K562 (cell line): ENCODE results near the gene AIMP2. TPM values are rescaled to one million over a fixed set of nuclear protein-coding genes. Genes with fewer than 3 reads are reported as not detected.

Experiments
- ASH1L ChIP-seq: fragments of 450-650 bp; IDR thresholded peaks from 2 replicates; pipeline ENCODE4 v1.6.1; 2018; ENCODE audit warnings: borderline replicate concordance, mild to moderate bottlenecking, low read depth; ENCODE audit not compliant: partially characterized antibody
- ATF1 ChIP-seq, 2 experiments: fragments of 450-650 bp in 1 of 2; IDR thresholded peaks; 2 replicates each; pipeline ENCODE4 v1.6.1; 2016; ENCODE audit warnings: missing compliant biosample characterization in 1 of 2, missing genetic modification characterization in 1 of 2
- BHLHE40 ChIP-seq: IDR thresholded peaks from 2 replicates; pipeline ENCODE4 v1.6.1; 2011; ENCODE audit warnings: low read length, improper control_type of control experiment
- CBFA2T3 ChIP-seq: fragments of 450-650 bp; IDR thresholded peaks from 2 replicates; pipeline ENCODE4 v1.6.1; 2017
- ELF4 ChIP-seq: fragments of 450-650 bp; formaldehyde crosslinking; IDR thresholded peaks from 2 replicates; pipeline ENCODE4 v1.4.0; 2022; ENCODE audit warnings: missing genetic modification characterization
- HDAC2 ChIP-seq: fragments of 450-650 bp; IDR thresholded peaks from 2 replicates; pipeline ENCODE4 v1.6.1; 2016; ENCODE audit warnings: mild to moderate bottlenecking
- KAT8 ChIP-seq: fragments of 450-650 bp; IDR thresholded peaks from 2 replicates; pipeline ENCODE4 v1.6.1; 2016; ENCODE audit warnings: low read depth, mild to moderate bottlenecking
- MTF1 ChIP-seq: fragments of 250-450 bp; sonication (Bioruptor Pico); IDR thresholded peaks from 2 replicates; pipeline ENCODE4 v1.9.0; 2021; ENCODE audit warnings: moderate library complexity, mild to moderate bottlenecking, inconsistent platforms, borderline replicate concordance
- MYC ChIP-seq, 2 experiments: fragments of 250-450 bp in 1 of 2; sonication (Bioruptor Pico) in 1 of 2; IDR thresholded peaks; 2 replicates each; pipeline versions ENCODE4 v1.5.1 to v1.6.1; 2012 to 2021; ENCODE audit warnings: low read depth in 2 of 2, borderline replicate concordance in 1 of 2, improper control_type of control experiment in 1 of 2, low read length in 1 of 2, mild to moderate bottlenecking in 1 of 2, moderate library complexity in 1 of 2
- NUFIP1 ChIP-seq: fragments of 450-650 bp; IDR thresholded peaks from 2 replicates; pipeline ENCODE4 v1.6.1; 2018; ENCODE audit not compliant: partially characterized antibody
- RFX5 ChIP-seq: IDR thresholded peaks from 2 replicates; pipeline ENCODE4 v1.6.1; 2011; ENCODE audit warnings: low read depth, mild to moderate bottlenecking, improper control_type of control experiment, low read length
- SAP30 ChIP-seq: fragments of 200-600 bp; sonication (generic); IDR thresholded peaks from 2 replicates; pipeline ENCODE4 v1.6.1; 2012; ENCODE audit warnings: borderline replicate concordance, low read depth, mild to moderate bottlenecking, moderate library complexity, low read length, control low read depth, inconsistent platforms; ENCODE audit not compliant: insufficient read depth, poor library complexity, severe bottlenecking
- SOX6 ChIP-seq: fragments of 450-650 bp; IDR thresholded peaks from 2 replicates; pipeline ENCODE4 v1.6.1; 2014; ENCODE audit warnings: mild to moderate bottlenecking
- STAT5B ChIP-seq: fragments of 250-450 bp; sonication (Bioruptor Pico); IDR thresholded peaks from 2 replicates; pipeline ENCODE4 v1.8.0; 2021; ENCODE audit warnings: mild to moderate bottlenecking, inconsistent platforms
- TAF15 ChIP-seq: fragments of 200-400 bp; formaldehyde crosslinking; IDR thresholded peaks from 2 replicates; pipeline ENCODE4 v1.6.1; 2017; ENCODE audit warnings: mild to moderate bottlenecking, low read depth, low read length, moderate library complexity
- TAF9B ChIP-seq: fragments of 450-650 bp; IDR thresholded peaks from 2 replicates; pipeline ENCODE4 v1.6.1; 2018; ENCODE audit warnings: mild to moderate bottlenecking; ENCODE audit not compliant: partially characterized antibody
- XRCC5 ChIP-seq: fragments of 200-400 bp; formaldehyde crosslinking; IDR thresholded peaks from 2 replicates; pipeline ENCODE4 v1.6.1; 2017; ENCODE audit warnings: low read depth, mild to moderate bottlenecking, low read length
- ZNF143 ChIP-seq: sonication (generic); formaldehyde crosslinking; IDR thresholded peaks from 2 replicates; pipeline ENCODE4 v1.9.0; 2022; ENCODE audit warnings: mild to moderate bottlenecking, missing genetic modification reagents
- ZNF165 ChIP-seq: fragments of 250-450 bp; sonication (Bioruptor Pico); IDR thresholded peaks from 2 replicates; pipeline ENCODE4 v1.4.0; 2020; ENCODE audit warnings: borderline replicate concordance
- ZNF79 ChIP-seq: fragments of 250-450 bp; sonication (Bioruptor Pico); IDR thresholded peaks from 2 replicates; pipeline ENCODE4 v1.4.0; 2020; ENCODE audit warnings: low read depth, mild to moderate bottlenecking, moderate library complexity
- polyA plus RNA-seq, 8 experiments: library from polyadenylated mRNA; depleted of rRNA in 4 of 8; stranded (reverse) in 5 of 8; unstranded in 3 of 8; fragments of >200 nt; fragmentation: Nextera tagmentation in 2 of 8; fragmentation: Illumina TruSeq in 1 of 8; extraction: Ambion mirVana in 2 of 8; extraction: Trizol in 1 of 8; gene quantifications; 2 replicates each; pipeline versions ENCODE4 v1.2.1 to v1.2.3, GENCODE V29; 2011 to 2014; ENCODE audit warnings: inconsistent platforms in 1 of 8, missing spikeins in 1 of 8
- total RNA-seq, 7 experiments: library from RNA; depleted of rRNA in 6 of 7; stranded (reverse); fragments of >200 nt in 6 of 7; fragmentation: Illumina TruSeq in 2 of 7; extraction: Trizol in 2 of 7; gene quantifications; 2 replicates each; pipeline versions ENCODE4 v1.2.1 to v1.2.3, GENCODE V29; 2011 to 2021; ENCODE audit warnings: low replicate concordance in 1 of 7
- TF ChIP-seq, protein P1 (sequence below), 2 experiments: fragments of 450-650 bp; IDR thresholded peaks; 2 replicates each; pipeline ENCODE4 v1.6.1; 2016
- TF ChIP-seq, protein P2 (sequence below), 2 experiments: IDR thresholded peaks; 2 replicates each; pipeline ENCODE4 v1.6.1; 2011; ENCODE audit warnings: borderline replicate concordance in 1 of 2, control low read depth in 1 of 2, low read depth in 1 of 2, low read length in 1 of 2, mild to moderate bottlenecking in 1 of 2, mixed read lengths in 1 of 2, moderate library complexity in 1 of 2; ENCODE audit not compliant: insufficient read depth in 1 of 2, insufficient read length in 1 of 2, poor library complexity in 1 of 2, severe bottlenecking in 1 of 2; ENCODE audit errors: extremely low read depth in 1 of 2
- TF ChIP-seq, protein P3 (sequence below): sonication (generic); formaldehyde crosslinking; IDR thresholded peaks from 2 replicates; pipeline ENCODE4 v1.8.0; 2022; ENCODE audit warnings: mild to moderate bottlenecking, missing genetic modification reagents

AIMP2 gene
- total and polyA plus RNA-seq, 9 of the 15 experiments (the other 6 are each of a cell fraction or from before 2014, with no cell fraction given): 47.5 to 84.9 (median 63.5) TPM

DNA sequence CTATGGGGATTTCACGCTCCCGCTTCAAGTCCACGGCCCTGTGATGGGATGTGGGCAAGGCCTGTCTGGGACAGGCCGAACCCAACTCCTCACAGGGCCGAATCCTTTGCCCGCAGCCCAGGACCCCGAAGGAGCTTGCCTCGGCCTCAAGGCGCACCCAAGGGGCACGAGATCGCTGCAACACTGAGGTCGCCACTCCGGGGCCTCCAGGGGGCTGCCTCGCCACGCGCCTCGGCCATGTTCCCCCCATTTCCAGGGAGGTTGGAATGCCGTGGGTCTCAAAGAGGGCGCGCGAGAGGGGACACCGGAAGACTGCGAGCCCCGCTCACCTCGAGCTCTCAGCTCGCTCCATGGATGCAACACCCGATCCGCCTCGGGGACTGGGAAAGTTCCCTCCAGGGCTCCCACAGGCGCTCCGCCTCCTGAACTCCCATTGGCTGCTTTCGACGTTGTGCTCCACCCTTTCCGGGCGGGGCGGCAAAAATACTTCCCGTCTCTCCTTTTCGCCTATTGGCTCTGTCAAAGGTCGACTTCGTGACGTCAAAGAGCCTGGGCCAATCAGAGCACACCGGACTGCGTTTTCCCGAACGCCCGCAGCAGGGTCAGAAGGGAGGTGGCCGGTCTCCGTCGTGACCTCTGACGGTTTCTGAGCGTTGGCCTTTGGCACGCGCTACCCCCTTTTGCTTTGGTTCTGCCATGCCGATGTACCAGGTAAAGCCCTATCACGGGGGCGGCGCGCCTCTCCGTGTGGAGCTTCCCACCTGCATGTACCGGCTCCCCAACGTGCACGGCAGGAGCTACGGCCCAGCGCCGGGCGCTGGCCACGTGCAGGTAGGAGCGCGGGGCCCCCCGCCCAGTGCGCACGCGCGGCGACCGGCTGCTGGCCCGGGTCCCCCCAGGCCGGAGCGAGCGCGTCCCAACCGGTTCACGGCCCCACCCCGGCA, at the start of gene AIMP2, which contains the start of gene PMS2 (continued):
- TF ChIP-seq ASH1L (peak; percentile 83), ZNF143 (0 out of 2 replicates have a peak, but pooled peaks have one; percentile 47), ZNF165 (peak; percentile 81; the same call in 1 of the 2 replicates), XRCC5 (no peak), ELF4 (no peak), KAT8 (no peak), HDAC2 (peak; percentile 92), STAT5B (CRISPR knock-in tag) (no peak), TAF9B (peak; percentile 82), ZNF79 (CRISPR knock-in tag) (no peak), SAP30 (peak; percentile 97), BHLHE40 (peak; percentile 92), MYC (IDR thresholded peaks at IDR 0.05; ENCODE audit: low read depth, low read length) (peak; percentile 100), MYC (CRISPR knock-in tag; IDR thresholded peaks at IDR 0.05; ENCODE audit: borderline replicate concordance, low read depth) (peak; percentile 95; the same call in 1 of the 2 replicates), MTF1 (CRISPR knock-in tag) (peak; percentile 78; the same call in 1 of the 2 replicates), ATF1 (CRISPR knock-in tag; IDR thresholded peaks at IDR 0.05) (peak; percentile 61), ATF1 (tag; IDR thresholded peaks at IDR 0.05) (peak; percentile 98), RFX5 (peak; percentile 45; the same call in 1 of the 2 replicates), CBFA2T3 (no peak), SOX6 (peak; percentile 75), TAF15 (no peak), NUFIP1 (no peak)
- TF ChIP-seq, protein P1, sequence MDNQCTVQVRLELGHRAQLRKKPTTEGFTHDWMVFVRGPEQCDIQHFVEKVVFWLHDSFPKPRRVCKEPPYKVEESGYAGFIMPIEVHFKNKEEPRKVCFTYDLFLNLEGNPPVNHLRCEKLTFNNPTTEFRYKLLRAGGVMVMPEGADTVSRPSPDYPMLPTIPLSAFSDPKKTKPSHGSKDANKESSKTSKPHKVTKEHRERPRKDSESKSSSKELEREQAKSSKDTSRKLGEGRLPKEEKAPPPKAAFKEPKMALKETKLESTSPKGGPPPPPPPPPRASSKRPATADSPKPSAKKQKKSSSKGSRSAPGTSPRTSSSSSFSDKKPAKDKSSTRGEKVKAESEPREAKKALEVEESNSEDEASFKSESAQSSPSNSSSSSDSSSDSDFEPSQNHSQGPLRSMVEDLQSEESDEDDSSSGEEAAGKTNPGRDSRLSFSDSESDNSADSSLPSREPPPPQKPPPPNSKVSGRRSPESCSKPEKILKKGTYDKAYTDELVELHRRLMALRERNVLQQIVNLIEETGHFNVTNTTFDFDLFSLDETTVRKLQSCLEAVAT (IDR thresholded peaks at IDR 0.05): peak; percentile 37 to 66; a peak in 1 of 4 replicates
- TF ChIP-seq, protein P2, sequence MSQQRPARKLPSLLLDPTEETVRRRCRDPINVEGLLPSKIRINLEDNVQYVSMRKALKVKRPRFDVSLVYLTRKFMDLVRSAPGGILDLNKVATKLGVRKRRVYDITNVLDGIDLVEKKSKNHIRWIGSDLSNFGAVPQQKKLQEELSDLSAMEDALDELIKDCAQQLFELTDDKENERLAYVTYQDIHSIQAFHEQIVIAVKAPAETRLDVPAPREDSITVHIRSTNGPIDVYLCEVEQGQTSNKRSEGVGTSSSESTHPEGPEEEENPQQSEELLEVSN (IDR thresholded peaks at IDR 0.05; ENCODE audit: borderline replicate concordance in 1 of 2, extremely low read depth in 1 of 2, insufficient read depth in 1 of 2, insufficient read length in 1 of 2, low read depth in 1 of 2, low read length in 1 of 2, poor library complexity in 1 of 2, severe bottlenecking in 1 of 2): peak; percentile 85 to 95
- TF ChIP-seq, protein P3, sequence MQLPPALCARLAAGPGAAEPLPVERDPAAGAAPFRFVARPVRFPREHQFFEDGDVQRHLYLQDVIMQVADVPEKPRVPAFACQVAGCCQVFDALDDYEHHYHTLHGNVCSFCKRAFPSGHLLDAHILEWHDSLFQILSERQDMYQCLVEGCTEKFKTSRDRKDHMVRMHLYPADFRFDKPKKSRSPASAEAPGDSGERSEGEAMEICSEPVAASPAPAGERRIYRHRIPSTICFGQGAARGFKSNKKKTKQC (CRISPR knock-in tag): peak; percentile 99
